CD4-positive, alpha-beta T cell treated with Interleukin-1 beta for 1 hour (primary cell): ENCODE results near the gene PBRM1.
"Not testable (repeated sequence)": the region's sequence is repeated elsewhere in the genome, so short reads cannot be mapped to it uniquely, and the experiment has no call there.

Experiments
- DNase-seq, 2 donors: peaks; one replicate each; pipeline ENCODE4 v3.0.0-alpha.2; 2020 to 2022

Gene PBRM1

DNA sequence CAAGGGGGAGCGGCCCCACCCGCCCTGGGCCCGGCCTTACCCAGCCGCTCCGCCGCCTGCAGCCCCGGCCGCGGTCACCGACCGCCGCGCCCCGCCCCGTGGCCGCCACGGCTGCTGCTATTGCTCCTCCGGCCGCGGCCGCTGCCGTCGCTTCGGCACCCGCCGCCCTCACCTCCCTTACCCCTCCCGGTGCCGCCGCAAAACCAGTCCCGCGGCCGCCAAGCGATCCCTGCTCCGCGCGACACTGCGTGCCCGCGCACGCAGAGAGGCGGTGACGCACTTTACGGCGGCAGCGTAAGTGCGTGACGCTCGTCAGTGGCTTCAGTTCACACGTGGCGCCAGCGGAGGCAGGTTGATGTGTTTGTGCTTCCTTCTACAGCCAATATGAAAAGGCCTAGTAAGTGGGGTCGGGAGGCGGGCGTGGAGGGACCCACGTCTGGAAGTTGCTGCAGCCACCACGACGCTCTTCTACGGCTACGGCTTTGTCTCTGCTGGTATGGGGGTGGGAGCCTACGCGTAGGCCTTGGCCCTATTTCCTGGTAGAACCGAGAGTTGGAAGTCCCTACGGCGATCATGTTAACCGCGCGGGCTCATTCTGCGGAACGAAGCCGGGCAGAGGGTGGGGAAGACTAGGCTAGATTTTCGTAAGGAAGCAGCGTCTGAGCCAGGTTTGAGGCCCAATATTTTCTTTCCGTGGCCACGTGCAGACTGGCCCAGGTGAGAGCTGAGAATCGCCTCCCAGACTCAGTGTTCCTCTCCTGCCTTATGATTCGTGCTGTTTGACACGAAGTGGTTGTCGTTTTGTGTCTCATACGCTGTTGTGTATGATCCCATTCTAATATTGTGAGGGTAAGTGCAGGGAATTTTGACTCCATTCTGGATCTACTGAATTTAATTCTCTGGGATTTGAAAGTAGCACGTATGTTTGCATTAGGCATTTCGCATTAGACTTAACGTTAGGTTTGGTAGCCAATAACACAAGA lies at the start of gene PBRM1, which contains the start of gene GNL3:
Gene PBRM1, minus strand, starts transcription at position 205 of the 983 bp plus-strand sequence.
Gene GNL3, plus strand, starts transcription at position 324 of the 983 bp plus-strand sequence. Its CDS starts 61 bp downstream, at position 385.
- DNase-seq, result peak; percentile 94

DNA sequence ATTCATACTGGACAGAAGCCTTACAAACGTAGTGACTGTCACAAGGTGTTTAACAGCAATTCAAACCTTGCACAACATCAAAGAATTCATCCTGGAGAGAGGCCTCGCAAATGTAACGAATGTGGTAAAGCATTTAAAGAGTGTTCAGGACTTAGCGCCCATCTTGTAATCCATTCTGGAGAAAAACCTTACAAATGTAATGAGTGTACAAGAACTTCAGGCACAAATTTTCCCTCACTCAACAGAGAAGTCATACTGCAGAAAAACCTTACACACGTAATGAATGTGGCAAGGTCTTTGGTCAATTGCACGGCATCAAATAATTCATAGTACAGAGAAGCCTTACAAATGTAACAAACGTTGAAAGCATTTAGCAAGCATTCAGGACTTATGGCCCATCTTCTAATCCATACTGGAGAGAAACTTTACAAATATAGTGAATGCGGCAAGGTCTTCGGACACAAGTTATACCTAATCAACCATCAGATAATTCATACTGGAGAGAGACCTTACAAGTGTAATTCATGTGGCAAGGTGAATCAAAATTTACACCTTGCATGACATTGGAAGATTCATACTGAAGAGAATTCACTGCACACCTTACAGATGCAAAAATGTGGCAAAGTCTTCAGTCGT lies 47.7 kb upstream of the PBRM1 start:
- DNase-seq, result no peak

DNA sequence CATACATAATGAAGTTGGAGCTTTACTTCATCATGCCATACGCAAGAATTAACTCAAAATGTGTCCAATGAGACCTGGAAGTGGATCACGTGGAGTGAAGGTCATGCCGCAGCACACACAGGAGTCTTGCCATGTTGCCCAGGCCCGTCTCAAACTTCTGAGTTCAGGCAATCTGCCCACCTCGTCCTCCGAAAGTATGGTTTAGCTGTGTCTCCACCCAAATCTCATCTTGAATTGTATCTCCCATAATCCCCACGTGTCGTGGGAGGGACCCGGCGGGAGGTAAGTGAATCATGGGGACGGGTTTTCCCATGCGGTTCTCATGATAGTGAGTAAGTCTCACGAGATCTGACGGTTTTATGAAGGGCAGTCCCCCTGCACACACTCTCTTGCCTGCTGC lies 45.9 kb upstream of the PBRM1 start:
- DNase-seq, result no peak

DNA sequence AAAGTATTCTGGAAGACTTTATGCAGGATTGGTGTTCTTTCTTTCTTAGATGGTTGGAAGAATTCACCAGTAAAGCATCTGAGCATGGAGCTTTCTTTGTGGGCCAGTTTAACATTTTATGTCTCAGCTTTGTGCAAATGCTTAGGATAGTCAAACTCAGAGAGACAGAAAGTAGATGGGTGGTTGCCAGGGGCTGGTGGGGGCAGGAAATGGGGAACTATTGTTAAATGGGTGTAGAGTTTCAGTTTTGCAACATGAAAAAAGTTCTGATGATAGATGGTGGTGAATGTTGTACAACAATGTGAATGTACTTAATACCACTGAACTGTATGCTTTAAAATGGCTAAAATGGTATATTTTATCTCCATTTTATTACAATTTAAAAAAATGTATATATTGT lies 45.0 kb upstream of the PBRM1 start:
- no peak for DNase-seq

GRCh38 chr3:52728753-52729152 lies 43.0 kb upstream of the PBRM1 start:
- not testable (repeated sequence) for DNase-seq

- DNase-seq, result no peak
Measured at GRCh38 chr3:52724511-52724910, 38.8 kb upstream of the PBRM1 start.

DNA sequence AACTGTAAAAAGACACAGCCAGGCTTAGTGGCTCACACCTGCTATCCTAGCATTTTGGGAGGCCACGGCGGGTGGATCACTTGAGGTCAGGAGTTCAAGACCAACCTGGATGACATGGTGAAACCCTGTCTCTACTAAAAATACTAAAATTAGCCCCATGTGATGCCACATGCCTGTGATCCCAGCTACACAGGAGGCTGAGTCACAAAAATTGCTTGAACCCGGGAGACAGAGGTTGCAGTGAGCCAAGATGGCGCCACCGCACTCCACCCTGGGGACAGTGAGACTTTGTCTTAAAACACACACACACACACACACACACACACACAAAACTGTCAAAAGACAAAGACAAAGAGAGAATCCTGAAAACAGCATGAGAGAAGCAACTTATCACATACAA lies 38.2 kb upstream of the PBRM1 start:
- no peak for DNase-seq

DNA sequence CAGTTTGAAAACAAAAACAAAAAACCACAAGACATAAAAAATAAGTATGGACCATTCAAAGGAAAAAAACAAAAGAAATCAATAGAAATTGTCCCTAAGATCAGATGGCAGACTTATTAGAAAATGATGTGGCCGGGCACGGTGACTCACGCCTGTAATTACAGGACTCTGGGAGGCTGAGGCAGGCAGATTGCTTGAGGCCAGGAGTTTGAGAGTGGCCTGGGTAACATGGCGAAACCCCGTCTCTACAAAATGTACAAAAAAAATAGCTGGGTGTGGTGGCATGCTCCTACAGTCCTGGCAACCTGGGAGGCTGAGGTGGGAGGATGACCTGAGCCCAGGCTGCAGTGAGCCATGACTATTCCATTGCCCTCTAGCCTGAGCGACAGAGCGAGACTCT lies 36.8 kb upstream of the PBRM1 start:
- no peak for DNase-seq

DNA sequence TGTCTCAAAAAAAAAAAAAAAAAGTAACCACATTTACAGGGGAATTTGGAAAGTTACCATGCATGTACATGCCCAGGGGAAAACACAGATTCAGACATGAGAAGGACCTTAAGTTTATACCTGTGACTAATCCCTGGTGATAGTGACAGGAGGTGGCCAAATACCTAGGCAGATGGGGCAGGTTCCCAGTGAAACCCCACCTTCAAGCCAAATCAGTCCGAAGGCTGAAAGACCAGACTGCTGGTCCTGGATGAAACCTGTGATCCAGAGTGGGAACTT lies 36.0 kb upstream of the PBRM1 start:
- DNase-seq, result no peak

GRCh38 chr3:52721002-52721729 lies 35.5 kb upstream of the PBRM1 start:
- DNase-seq, result peak; percentile 23 to 24

GRCh38 chr3:52719618-52720017 lies 33.9 kb upstream of the PBRM1 start:
- DNase-seq, result no peak

GRCh38 chr3:52715714-52716305 lies 30.1 kb upstream of the PBRM1 start:
- no peak for DNase-seq

DNA sequence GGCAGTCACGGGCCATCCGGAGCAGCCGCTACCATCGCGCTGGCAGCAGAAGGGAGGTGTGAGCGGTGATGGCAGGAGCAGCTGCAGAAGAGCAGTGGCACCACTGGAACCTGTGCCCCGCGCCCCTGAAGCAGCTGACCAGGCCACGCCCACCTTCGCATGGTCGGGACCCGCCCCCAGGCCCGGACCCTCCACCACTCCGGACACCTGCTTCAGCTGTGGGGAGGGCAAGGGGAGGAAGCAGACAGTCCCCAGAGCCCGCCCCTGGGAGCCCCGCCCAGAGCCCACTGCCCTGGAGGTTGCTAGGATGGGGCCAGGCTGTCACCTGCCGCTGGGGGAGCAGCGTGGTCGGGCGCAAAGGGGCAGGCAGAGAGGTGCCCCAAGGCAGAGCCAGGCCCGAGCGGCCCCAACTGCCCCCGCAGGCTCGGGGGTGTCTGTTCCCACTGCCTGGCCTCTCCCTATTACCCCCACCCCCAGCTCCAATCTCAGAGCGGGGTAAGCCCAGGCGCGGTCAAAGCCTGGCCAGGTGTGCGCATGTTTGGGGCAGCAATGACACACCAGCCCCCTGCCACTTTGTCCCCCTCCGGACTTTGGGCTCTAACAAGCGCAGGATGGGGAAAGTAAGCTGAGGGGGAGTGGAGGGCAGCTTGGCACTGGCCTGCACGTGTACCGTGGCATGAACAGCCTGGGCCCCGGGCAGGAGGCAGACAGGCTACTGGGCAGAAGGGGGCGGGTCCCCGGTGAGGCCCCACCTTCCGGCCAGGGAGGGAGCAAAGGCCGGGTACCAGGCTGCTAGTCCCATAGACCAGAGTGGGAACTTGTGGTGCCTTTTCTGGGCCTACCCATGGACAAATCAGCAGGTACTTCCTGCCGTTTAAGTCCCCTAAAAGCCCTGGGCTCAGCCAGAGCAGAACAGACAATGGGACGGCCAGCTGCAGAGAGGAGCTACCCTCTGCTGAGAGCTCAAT lies 28.9 kb upstream of the PBRM1 start:
- DNase-seq, result no peak

- no peak for DNase-seq
Measured at GRCh38 chr3:52712291-52713212, 26.8 kb upstream of the PBRM1 start.

GRCh38 chr3:52710512-52710911 lies 24.8 kb upstream of the PBRM1 start:
- DNase-seq, result no peak

- no peak for DNase-seq
Measured at GRCh38 chr3:52707585-52707984, 21.9 kb upstream of the PBRM1 start.

DNA sequence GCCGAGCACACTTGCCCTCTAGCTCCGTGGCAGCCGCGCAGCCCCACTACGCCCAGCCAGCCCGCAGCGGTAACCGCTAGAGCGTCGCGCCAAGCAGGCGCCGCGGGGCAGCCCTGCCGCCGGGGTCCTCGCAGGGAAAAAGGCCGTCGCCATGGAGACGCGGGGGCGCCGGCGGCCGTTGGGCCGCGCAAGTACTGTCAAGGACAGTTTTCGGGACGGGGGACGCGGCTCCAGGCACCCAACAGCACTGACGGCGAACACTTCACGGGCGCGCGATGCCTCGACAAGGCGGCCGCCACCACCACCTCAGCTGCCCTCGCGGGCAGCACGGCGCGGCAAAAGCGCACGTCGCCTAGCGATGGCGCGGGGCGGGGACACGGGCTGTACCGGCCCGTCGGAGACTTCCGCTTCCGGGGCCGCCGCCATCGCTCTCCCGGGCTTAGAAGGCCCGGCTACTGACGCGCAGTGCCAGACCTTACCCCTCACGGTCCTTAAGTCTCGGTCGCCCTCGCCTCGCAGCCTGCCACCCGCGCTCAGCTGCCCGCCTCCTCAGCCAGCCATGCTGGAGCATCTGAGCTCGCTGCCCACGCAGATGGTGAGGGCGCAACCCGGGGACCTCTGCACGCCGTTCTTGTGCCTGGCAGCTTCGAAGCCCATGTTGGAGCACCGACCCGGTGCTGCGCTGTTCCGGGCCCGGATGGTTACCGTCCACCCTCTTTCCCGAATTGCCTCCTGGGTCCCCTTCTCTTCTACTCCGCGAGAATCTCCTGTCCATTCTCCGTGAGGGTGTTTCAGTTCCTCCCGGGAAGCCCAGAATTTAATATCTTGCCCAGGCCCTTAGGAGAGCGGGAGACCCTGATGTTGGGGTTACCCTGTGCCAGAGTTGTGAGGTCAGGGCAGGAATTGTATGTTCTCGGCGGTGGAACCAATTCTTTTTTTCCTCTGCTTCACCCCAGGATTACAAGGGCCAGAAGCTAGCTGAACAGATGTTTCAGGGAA lies 20.3 kb upstream of the PBRM1 start, which contains the start of the genes GLT8D1 and SPCS1:
Gene GLT8D1, minus strand, starts transcription at position 104 of the 999 bp plus-strand sequence. CDS start 5,331 bp downstream, outside the sequence.
Gene SPCS1, plus strand, starts transcription at position 419 of the 999 bp plus-strand sequence. Its CDS starts 141 bp downstream, at position 560.
- DNase-seq, result peak; percentile 86

DNA sequence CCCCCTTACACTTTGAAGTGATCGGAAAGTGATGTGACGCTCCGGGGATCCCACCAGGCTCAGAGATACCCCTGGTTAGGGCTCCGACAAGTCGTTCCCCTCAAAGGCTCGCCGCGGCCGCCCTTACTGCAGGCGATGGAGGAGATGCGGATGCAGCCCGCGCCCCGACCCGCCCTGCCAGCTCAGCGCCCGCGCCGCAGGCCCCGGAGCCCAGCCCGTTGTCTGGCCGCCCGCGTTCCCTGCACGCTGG lies 19.6 kb upstream of the PBRM1 start:
- DNase-seq, result no peak
